Neural progenitor cell (in vitro differentiated cells): ENCODE results near the gene MKI67. TPM values are rescaled to one million over a fixed set of nuclear protein-coding genes. Genes with fewer than 3 reads are reported as not detected.

Experiments used
- DNase-seq: peaks from one replicate; pipeline ENCODE4 v3.0.0-alpha.2; 2016; ENCODE audit warnings: low spot score
- H2AFZ ChIP-seq: fragments of 200-600 bp; sonication (generic); replicated peaks from 2 replicates; pipeline ENCODE4 v1.6.1; 2016; ENCODE audit warnings: antibody characterized with exemption
- H3F3A ChIP-seq: fragments of 200-600 bp; sonication (generic); 2 replicates; pipeline ENCODE4 v1.6.1; 2016; ENCODE audit warnings: antibody characterized with exemption, low read depth
- H3K27ac ChIP-seq: fragments of 200-600 bp; sonication (generic); 2 replicates; pipeline ENCODE4 v1.5.1; 2016; ENCODE audit warnings: mild to moderate bottlenecking
- H3K27me3 ChIP-seq: fragments of 200-600 bp; sonication (generic); 2 replicates; pipeline ENCODE4 v1.6.1; 2016; ENCODE audit warnings: mild to moderate bottlenecking, moderate library complexity
- H3K36me3 ChIP-seq: fragments of 200-600 bp; sonication (generic); 2 replicates; pipeline ENCODE4 v1.5.1; 2016
- H3K4me1 ChIP-seq: fragments of 200-600 bp; sonication (generic); 2 replicates; pipeline ENCODE4 v1.6.1; 2016; ENCODE audit warnings: mixed run types
- H3K4me2 ChIP-seq: fragments of 200-600 bp; sonication (generic); 2 replicates; pipeline ENCODE4 v1.6.1; 2016
- H3K4me3 ChIP-seq: fragments of 200-600 bp; sonication (generic); 2 replicates; pipeline ENCODE4 v1.5.1; 2016
- H3K79me2 ChIP-seq: fragments of 200-600 bp; sonication (generic); 2 replicates; pipeline ENCODE4 v1.6.1; 2016; ENCODE audit warnings: low read depth
- H3K9ac ChIP-seq: fragments of 200-600 bp; sonication (generic); 2 replicates; pipeline ENCODE4 v1.6.1; 2016
- H3K9me3 ChIP-seq: fragments of 200-600 bp; sonication (generic); 2 replicates; pipeline ENCODE4 v1.5.1; 2016; ENCODE audit warnings: low read depth
- H4K20me1 ChIP-seq: fragments of 200-600 bp; sonication (generic); 2 replicates; pipeline ENCODE4 v1.6.1; 2016; ENCODE audit warnings: low read depth
- H3K27ac Mint-ChIP-seq: 3 replicates; pipeline ENCODE4 v1.8.0; 2021; ENCODE audit warnings: mixed read lengths
- H3K27me3 Mint-ChIP-seq: 2 replicates; pipeline ENCODE4 v1.8.0; 2022; ENCODE audit warnings: low read depth, mild to moderate bottlenecking, inconsistent platforms, moderate library complexity, mixed read lengths; ENCODE audit not compliant: insufficient read depth
- H3K36me3 Mint-ChIP-seq: 3 replicates; pipeline ENCODE4 v1.8.0; 2021; ENCODE audit warnings: mixed read lengths
- H3K4me1 Mint-ChIP-seq: 3 replicates; pipeline ENCODE4 v1.8.0; 2021; ENCODE audit warnings: mixed read lengths
- H3K4me3 Mint-ChIP-seq: 3 replicates; pipeline ENCODE4 v1.8.0; 2021; ENCODE audit warnings: mild to moderate bottlenecking, moderate library complexity, mixed read lengths
- H3K9me3 Mint-ChIP-seq: 3 replicates; pipeline ENCODE4 v1.8.0; 2020; ENCODE audit warnings: mixed read lengths
- EZH2 ChIP-seq: fragments of 200-600 bp; sonication (generic); IDR thresholded peaks from 2 replicates; pipeline ENCODE4 v1.6.1; 2017; ENCODE audit warnings: antibody characterized with exemption, mild to moderate bottlenecking, moderate library complexity
- EZH2phosphoT487 ChIP-seq: fragments of 200-600 bp; sonication (generic); IDR thresholded peaks from 2 replicates; pipeline ENCODE4 v1.6.1; 2017; ENCODE audit warnings: antibody characterized with exemption
- total RNA-seq: library from RNA; depleted of rRNA; stranded (reverse); fragments of >200 nt; gene quantifications from 2 replicates; pipeline ENCODE4 v1.2.3, GENCODE V29; 2015; ENCODE audit warnings: low replicate concordance
- TF ChIP-seq, protein P1 (sequence below): fragments of 200-600 bp; sonication (generic); IDR thresholded peaks from 2 replicates; pipeline ENCODE4 v1.5.1; 2017; ENCODE audit warnings: antibody characterized with exemption, mild to moderate bottlenecking

The MKI67 gene
- total RNA-seq, 1 donor from 2014 or later = 65.8 TPM

DNA sequence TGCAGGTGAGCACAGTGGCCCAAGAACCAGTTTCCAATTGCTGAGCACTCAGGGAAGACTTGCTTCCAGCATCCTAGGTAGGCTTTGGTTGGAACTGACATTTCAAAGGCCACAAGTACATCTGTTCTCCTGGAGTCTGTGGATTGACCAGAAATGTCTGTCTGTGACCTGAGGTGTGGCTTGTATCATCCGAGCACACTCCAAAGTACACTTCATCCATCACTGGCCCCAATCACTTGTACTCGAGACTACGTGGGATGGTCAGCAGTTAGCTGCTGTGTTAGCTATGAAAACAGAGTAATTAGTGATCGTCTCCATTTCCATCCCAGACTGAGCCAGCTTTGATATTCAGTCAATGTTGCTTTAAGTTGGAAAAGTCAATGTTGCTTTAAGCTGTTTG is 45.0 kb downstream of the MKI67 start:
- Histone ChIP-seq H3K36me3 (no peaks in the 10 kb centered on the region), H3K27me3 (no peaks in the 10 kb centered on the region), H3K4me2 (no peak overlapping the region), H2AFZ (no peak overlapping the region), H3K4me1 (peaks cover 16% of the 10 kb centered on the region), H3K79me2 (no peaks in the 10 kb centered on the region), H3K27ac (no peak overlapping the region), H3K9ac (no peak overlapping the region), H3K4me3 (no peak overlapping the region), H4K20me1 (no peaks in the 10 kb centered on the region), H3K9me3 (no peaks in the 10 kb centered on the region), H3F3A (no peaks in the 10 kb centered on the region)
- no peak for DNase-seq
- Mint-ChIP-seq H3K27me3 (peaks cover 6% of the 10 kb centered on the region), H3K36me3 (no peaks in the 10 kb centered on the region), H3K27ac (no peak overlapping the region), H3K4me3 (no peak overlapping the region), H3K9me3 (no peaks in the 10 kb centered on the region), H3K4me1 (peaks cover 9% of the 10 kb centered on the region)
- TF ChIP-seq, protein P1, sequence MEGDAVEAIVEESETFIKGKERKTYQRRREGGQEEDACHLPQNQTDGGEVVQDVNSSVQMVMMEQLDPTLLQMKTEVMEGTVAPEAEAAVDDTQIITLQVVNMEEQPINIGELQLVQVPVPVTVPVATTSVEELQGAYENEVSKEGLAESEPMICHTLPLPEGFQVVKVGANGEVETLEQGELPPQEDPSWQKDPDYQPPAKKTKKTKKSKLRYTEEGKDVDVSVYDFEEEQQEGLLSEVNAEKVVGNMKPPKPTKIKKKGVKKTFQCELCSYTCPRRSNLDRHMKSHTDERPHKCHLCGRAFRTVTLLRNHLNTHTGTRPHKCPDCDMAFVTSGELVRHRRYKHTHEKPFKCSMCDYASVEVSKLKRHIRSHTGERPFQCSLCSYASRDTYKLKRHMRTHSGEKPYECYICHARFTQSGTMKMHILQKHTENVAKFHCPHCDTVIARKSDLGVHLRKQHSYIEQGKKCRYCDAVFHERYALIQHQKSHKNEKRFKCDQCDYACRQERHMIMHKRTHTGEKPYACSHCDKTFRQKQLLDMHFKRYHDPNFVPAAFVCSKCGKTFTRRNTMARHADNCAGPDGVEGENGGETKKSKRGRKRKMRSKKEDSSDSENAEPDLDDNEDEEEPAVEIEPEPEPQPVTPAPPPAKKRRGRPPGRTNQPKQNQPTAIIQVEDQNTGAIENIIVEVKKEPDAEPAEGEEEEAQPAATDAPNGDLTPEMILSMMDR = no peak
- TF ChIP-seq EZH2 = no peak
- no peak for TF ChIP-seq EZH2phosphoT487

DNA sequence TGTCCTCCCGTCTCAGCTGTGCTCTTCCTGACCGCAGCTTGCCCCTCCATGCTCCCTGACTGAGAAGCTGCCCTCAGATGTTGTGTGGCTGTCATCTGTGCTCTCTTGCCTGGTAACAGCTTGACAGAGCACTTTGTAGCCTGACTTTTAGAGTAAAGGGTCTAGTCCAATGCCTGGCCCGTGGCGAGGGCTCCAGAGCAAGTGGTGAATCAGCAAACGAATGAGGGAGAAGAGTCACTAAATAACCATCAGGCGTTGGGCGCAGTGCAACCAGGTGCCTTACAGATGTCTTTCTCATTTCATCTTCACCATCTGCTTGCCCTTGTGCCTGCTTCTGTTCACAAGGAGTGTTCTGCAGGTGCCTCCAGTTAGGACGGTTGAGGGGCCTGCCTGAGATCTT is 45.6 kb downstream of the MKI67 start:
- no peak for DNase-seq
- TF ChIP-seq EZH2 (no peak), EZH2phosphoT487 (no peak)
- TF ChIP-seq, protein P1 = no peak

DNA sequence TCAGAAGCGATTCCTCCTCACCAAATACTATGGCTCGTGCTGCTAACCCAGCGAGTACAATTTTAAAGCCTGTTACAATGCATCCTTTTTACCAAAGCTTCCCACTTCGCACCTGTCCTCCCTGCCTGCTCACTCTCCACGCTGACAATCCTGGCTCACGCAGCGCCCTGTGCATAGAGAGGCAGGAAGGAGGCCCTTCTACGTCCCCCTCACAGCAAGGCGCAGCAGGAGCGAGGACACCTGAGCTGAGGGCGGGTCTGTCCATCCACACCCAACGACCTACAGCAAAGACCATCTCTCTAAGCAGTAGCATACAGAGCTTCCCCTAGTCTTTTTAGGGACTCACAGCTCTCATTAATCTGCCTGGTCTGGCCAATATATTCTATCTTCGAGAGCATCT is 46.0 kb downstream of the MKI67 start:
- Histone ChIP-seq H4K20me1 (no peaks in the 10 kb centered on the region), H3F3A (no peaks in the 10 kb centered on the region), H3K9me3 (no peaks in the 10 kb centered on the region), H3K4me2 (no peak overlapping the region), H3K27me3 (no peaks in the 10 kb centered on the region), H3K9ac (no peak overlapping the region), H2AFZ (no peak overlapping the region), H3K27ac (no peak overlapping the region), H3K4me1 (peaks cover 10% of the 10 kb centered on the region), H3K4me3 (no peak overlapping the region), H3K36me3 (no peaks in the 10 kb centered on the region), H3K79me2 (no peaks in the 10 kb centered on the region)
- Mint-ChIP-seq H3K36me3 (no peaks in the 10 kb centered on the region), H3K9me3 (no peaks in the 10 kb centered on the region), H3K27me3 (peaks cover 4% of the 10 kb centered on the region), H3K27ac (no peak overlapping the region), H3K4me3 (no peak overlapping the region), H3K4me1 (peaks cover 9% of the 10 kb centered on the region)
- no peak for DNase-seq
- TF ChIP-seq EZH2 (no peak), EZH2phosphoT487 (no peak)
- TF ChIP-seq, protein P1 = no peak

More for the DNA sequence above, 45.6 kb downstream of the MKI67 start:
- H3K9me3 Mint-ChIP-seq = no peaks in the 10 kb centered on the region
- H3K36me3 Mint-ChIP-seq = no peaks in the 10 kb centered on the region
- Histone ChIP-seq H3K27me3 (no peaks in the 10 kb centered on the region), H3K9me3 (no peaks in the 10 kb centered on the region), H3K4me2 (no peak overlapping the region), H3F3A (no peaks in the 10 kb centered on the region), H3K79me2 (no peaks in the 10 kb centered on the region), H2AFZ (no peak overlapping the region), H4K20me1 (no peaks in the 10 kb centered on the region), H3K27ac (no peak overlapping the region), H3K4me3 (no peak overlapping the region), H3K4me1 (peaks cover 14% of the 10 kb centered on the region), H3K9ac (no peak overlapping the region), H3K36me3 (no peaks in the 10 kb centered on the region)
- H3K27ac Mint-ChIP-seq = peak overlapping the region; percentile 10
- peaks cover 9% of the 10 kb centered on the region for H3K4me1 Mint-ChIP-seq
- H3K4me3 Mint-ChIP-seq = no peak overlapping the region
- peaks cover 4% of the 10 kb centered on the region for H3K27me3 Mint-ChIP-seq
